ENCODE measurements around the gene DISC1.

DNA sequence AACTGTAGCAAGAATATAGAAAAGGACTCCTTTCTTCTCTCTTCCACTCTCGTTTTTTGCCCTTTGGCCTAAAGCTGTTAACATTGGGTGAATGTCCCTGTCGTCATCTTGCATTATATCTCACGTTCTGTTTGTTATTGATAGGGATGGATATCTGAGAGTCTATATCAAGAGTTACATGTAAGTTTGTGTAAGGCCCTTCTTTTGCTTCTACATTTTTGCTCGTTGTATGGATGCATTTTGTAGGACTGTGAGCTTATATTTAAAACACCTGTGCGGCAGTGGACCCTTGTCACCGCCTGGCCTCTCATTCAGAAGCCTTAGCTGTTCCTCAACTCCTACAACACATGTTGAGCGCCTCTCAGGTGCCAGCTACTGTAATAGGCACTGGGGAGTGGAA lies 211.9 kb downstream of the DISC1 start:
- TF ChIP-seq POLR2AphosphoS5 (IDR thresholded peaks at IDR 0.05): no peak
- TF ChIP-seq, protein P1, sequence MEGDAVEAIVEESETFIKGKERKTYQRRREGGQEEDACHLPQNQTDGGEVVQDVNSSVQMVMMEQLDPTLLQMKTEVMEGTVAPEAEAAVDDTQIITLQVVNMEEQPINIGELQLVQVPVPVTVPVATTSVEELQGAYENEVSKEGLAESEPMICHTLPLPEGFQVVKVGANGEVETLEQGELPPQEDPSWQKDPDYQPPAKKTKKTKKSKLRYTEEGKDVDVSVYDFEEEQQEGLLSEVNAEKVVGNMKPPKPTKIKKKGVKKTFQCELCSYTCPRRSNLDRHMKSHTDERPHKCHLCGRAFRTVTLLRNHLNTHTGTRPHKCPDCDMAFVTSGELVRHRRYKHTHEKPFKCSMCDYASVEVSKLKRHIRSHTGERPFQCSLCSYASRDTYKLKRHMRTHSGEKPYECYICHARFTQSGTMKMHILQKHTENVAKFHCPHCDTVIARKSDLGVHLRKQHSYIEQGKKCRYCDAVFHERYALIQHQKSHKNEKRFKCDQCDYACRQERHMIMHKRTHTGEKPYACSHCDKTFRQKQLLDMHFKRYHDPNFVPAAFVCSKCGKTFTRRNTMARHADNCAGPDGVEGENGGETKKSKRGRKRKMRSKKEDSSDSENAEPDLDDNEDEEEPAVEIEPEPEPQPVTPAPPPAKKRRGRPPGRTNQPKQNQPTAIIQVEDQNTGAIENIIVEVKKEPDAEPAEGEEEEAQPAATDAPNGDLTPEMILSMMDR (IDR thresholded peaks at IDR 0.05): no peak
